ENCODE measurements around the gene EIF4G3. TPM values are rescaled to one million over a fixed set of nuclear protein-coding genes. Genes with fewer than 3 reads are reported as not detected.
"Not testable (repeated sequence)": the region's sequence is repeated elsewhere in the genome, so short reads cannot be mapped to it uniquely, and the experiment has no call there.

EIF4G3 gene
- total and polyA plus RNA-seq, 12 donors = 13.3 to 50.2 (median 36.1) TPM

DNA sequence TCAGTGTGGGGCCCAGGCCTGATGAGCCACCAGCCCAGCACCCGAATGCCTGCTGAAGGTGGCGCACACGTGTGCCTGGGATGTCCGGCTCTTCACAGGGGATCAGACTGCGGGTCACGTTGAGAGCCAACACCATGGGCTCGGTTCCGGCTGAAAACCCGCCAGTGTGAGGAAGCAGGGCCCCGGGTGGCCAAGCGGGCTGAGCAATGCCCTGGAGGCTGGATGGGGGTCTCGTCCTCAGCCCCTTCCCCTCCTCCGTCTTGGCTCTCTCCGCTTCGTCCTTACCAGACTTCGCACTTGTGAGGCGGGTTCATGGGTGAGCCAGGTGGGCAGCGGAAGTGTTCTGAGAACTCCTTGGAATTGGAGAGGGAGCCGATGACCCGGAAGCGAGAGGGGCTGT, 43.0 kb upstream of the EIF4G3 start:
- TF ChIP-seq, protein P1, sequence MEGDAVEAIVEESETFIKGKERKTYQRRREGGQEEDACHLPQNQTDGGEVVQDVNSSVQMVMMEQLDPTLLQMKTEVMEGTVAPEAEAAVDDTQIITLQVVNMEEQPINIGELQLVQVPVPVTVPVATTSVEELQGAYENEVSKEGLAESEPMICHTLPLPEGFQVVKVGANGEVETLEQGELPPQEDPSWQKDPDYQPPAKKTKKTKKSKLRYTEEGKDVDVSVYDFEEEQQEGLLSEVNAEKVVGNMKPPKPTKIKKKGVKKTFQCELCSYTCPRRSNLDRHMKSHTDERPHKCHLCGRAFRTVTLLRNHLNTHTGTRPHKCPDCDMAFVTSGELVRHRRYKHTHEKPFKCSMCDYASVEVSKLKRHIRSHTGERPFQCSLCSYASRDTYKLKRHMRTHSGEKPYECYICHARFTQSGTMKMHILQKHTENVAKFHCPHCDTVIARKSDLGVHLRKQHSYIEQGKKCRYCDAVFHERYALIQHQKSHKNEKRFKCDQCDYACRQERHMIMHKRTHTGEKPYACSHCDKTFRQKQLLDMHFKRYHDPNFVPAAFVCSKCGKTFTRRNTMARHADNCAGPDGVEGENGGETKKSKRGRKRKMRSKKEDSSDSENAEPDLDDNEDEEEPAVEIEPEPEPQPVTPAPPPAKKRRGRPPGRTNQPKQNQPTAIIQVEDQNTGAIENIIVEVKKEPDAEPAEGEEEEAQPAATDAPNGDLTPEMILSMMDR (IDR thresholded peaks at IDR 0.05) = no peak
- WGBS, 2 donors = 93 to 94% methylated on average over 21 of the region's 21 CpGs
- H3K4me1 ChIP-seq = no peaks in the 10 kb centered on the region
- ATAC-seq (no peak), DNase-seq (no peak)
- H3K4me3 ChIP-seq = no peak overlapping the region
- no peaks in the 10 kb centered on the region for H3K9me3 ChIP-seq
- intact Hi-C loops (cut with DNase I) = no loop called here
- peaks cover 0 to 79% (median 31%) of the 10 kb centered on the region in 9 donors for H3K36me3 ChIP-seq
- no peaks in the 10 kb centered on the region for H3K27me3 ChIP-seq
- no peak overlapping the region for H3K27ac ChIP-seq

DNA sequence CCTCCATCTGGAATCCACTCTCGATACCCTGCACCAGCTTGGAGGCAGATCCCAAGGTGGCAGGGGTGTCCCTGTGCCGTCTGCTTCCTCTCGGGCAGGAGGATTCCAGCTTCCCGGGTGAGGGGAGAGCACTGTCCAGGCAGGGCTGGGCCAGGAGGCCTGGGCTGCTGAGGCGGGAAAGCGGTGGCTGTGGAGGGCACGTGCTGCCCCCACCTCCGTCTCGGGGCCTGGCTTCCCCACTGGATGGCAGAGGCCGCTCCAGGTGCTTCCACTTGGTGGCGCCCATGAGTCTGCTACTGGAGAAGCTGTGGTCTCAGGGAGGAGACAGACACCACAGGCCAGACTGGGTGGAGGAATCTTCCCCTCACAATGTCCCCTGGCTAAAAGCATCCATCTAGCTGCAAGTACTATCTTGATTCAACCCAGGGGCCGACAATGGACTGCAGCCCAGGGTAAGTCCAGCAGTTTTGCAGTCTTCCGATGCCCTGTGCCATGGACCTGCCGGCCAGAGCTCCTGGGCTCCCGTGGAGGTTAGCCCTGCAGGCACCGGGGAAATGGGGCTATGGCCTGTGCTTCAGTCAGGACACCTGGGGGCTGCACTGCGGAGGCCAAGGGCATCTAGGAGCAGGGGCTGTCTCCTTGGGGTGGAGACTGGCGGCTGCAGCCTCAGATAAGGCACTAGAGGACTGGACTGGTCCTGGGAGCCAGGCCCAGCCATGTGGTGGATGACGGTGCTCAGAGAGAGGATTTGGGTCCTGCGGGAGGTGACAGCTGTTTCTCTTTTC, 41.3 kb upstream of the EIF4G3 start:
- Histone ChIP-seq H3K4me1 (no peaks in the 10 kb centered on the region), H3K27me3 (no peaks in the 10 kb centered on the region), H3K27ac (no peak overlapping the region), H3K4me3 (no peak overlapping the region), H3K36me3 (peaks cover 0 to 63% (median 24%) of the 10 kb centered on the region in 9 donors), H3K9me3 (no peaks in the 10 kb centered on the region)
- intact Hi-C loops (cut with DNase I) = no loop called here
- ATAC-seq (peak; percentile 8 to 63 (median 42)), DNase-seq (peak in 1 of 2 donors; percentile 38)
- TF ChIP-seq, protein P1 (IDR thresholded peaks at IDR 0.05) = peak in 7 of 9 donors; percentile 27 to 48 (median 31)
- 83 to 85% methylated on average over 20 of the region's 20 CpGs for WGBS, 2 donors

DNA sequence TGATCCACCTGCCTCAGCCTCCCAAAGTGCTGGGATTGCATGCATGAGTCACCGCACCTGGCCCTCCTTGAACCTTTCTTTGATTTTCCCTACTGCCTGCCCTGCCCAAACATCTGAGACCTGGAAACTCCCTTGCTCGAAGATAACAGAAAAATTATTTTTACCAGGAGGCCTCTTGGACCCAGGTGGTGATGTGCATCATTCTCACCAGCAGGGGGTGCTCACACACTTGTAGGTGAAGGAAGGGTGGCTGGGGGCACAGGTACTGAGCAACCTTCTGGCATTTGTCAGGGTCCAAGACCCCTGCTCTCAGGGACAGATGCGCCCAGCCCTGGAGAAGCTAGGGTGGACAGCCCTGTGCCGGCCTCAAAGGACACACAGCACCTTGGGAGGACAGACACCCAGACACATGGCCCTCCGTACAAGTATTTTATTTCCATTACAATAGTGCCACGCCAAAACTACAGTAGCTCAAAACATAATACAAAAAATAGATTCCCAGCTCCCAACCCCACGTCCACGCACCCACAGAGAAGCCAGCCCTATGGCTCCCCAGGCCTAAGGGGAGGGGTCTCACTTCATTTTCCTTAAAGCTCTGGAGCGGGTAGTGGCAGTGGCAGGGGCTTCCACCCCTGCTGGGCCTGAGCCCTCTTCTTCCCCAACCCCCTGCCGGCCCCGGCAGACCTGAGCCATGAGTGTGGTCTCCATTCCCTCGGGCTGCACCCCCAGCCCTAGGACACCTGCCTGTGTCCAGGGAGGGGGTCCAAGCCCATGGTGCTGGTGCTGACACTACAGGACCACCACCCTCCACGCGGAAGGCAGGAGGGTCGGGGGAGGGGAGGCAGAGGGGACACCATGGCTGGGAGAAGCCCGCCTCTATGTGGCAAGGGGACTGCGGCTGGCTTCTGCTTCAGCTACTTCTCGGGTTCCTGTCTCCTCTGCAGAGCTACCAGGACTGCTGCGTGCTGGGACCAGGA, 40.4 kb upstream of the EIF4G3 start:
- Histone ChIP-seq H3K27me3 (no peaks in the 10 kb centered on the region), H3K4me1 (no peaks in the 10 kb centered on the region), H3K9me3 (no peaks in the 10 kb centered on the region), H3K36me3 (peaks cover 0 to 55% (median 21%) of the 10 kb centered on the region in 9 donors), H3K27ac (no peak overlapping the region), H3K4me3 (no peak overlapping the region)
- DNase-seq (peak in 1 of 2 donors; percentile 39), ATAC-seq (peak in 7 of 8 donors; percentile 9 to 51 (median 37))
- WGBS, 2 donors = 84 to 85% methylated on average over 18 to 19 of the region's 19 CpGs
- TF ChIP-seq, protein P1 (IDR thresholded peaks at IDR 0.05) = peak; percentile 54 to 76 (median 67)
- intact Hi-C loops (cut with DNase I) = no loop called here

DNA sequence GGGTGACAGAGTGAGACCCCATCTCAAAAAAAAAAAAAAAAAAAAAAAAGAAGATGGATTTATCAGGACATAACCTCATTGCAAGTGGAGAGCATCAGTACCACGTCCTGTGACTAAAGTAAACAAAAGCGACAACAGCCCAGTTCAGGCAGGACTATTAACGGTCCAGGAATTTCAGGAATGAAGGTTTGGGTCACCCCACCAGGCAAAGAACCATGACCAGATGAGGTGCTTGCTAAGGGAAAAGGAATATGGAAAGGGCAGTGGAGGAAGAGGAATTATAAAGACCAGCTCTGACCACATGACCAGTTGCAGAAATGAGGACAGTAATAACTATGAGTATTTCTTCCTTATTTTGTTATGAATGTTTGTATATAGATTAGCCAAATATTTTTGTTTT, 35.4 kb upstream of the EIF4G3 start:
- DNase-seq (no peak), ATAC-seq (no peak)
- TF ChIP-seq, protein P1 (IDR thresholded peaks at IDR 0.05) = no peak
- 48 to 62% methylated on average over 3 of the region's 3 CpGs for WGBS, 2 donors
- Histone ChIP-seq H3K27me3 (no peaks in the 10 kb centered on the region), H3K4me1 (no peaks in the 10 kb centered on the region), H3K9me3 (no peaks in the 10 kb centered on the region), H3K36me3 (peaks cover 0 to 6% (median 0%) of the 10 kb centered on the region in 9 donors), H3K4me3 (no peak overlapping the region), H3K27ac (no peak overlapping the region)
- intact Hi-C loops (cut with DNase I) = no loop called here

DNA sequence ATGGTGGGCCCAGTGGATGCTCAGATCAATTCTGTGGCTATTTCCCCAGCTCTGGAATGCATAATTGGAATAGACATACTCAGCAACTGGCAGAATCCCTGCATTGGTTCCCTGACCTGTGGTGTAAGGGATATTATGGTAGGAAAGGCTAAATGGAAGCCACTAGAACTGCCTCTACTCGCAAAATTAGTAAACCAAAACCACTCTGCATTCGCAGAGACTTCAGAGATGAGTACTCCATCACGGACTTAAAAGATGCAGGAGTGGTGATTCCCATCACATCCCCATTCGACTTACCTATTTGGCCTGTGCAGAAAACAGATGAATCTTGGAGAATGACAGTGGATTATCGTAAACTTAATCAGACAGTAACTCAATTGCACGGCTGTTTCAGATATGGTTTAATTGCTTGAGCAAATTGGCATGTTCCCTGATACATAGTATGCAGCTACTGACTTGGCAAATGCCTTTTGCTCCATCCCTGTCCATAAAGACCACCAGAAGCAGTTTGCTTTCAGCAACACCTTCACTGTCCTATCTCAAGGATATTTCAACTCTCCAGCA, 31.5 kb upstream of the EIF4G3 start:
- H3K27me3 ChIP-seq; H3K4me3 ChIP-seq; intact Hi-C loops (cut with DNase I); H3K27ac ChIP-seq; H3K4me1 ChIP-seq; ATAC-seq; DNase-seq; H3K36me3 ChIP-seq; H3K9me3 ChIP-seq: not testable (repeated sequence)
- 89 to 91% methylated on average over 6 of the region's 6 CpGs for WGBS, 2 donors
